Omental fat pad (tissue), 4 donors: ENCODE measurements around the gene KRTAP5-4. TPM values are rescaled to one million over a fixed set of nuclear protein-coding genes. Genes with fewer than 3 reads are reported as not detected.

Experiments used
- ATAC-seq: fragments of 150-250 bp; one replicate; pipeline ENCODE4 v1.9.1; 2016; ENCODE audit warnings: mild to moderate bottlenecking, moderate library complexity; ENCODE audit not compliant: low FRiP score
- DNase-seq: peaks from one replicate; pipeline ENCODE4 v3.0.0-alpha.2; 2019; ENCODE audit warnings: low spot score
- total RNA-seq, 4 donors: library from RNA; depleted of rRNA; stranded (reverse); fragments of >200 nt; gene quantifications; one replicate each; pipeline ENCODE4 v1.1.0, GENCODE V29; 2016
- TF ChIP-seq, protein P1 (sequence below), 3 donors: fragments of 450-650 bp; IDR thresholded peaks; one replicate each; pipeline ENCODE4 v1.5.1; 2016 to 2017; ENCODE audit warnings: antibody characterized with exemption in 3 of 3, mild to moderate bottlenecking in 3 of 3, moderate library complexity in 2 of 3

KRTAP5-4 gene
- total RNA-seq, 4 donors from 2014 or later: not detected

DNA sequence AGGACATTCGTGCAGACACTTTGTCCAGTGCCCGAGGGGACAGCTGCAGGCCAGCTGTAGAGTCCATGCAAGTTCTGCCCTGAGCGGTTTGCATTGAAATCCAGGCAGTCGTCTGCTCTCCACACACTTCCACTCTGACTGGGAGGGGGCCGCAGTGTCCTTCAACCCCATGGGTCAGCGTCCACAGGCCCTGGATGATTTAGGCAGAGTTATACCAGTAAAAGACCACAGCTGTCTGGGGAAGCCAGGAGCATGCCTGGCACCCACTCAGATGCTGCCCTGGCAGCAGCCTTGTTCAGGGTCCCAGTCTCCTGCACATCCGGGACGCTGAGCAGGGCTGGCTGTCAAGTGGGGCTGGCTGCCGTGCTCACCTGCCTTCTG is 34.1 kb upstream of the KRTAP5-4 start:
- DNase-seq (no peak), ATAC-seq (no peak)
- TF ChIP-seq, protein P1, sequence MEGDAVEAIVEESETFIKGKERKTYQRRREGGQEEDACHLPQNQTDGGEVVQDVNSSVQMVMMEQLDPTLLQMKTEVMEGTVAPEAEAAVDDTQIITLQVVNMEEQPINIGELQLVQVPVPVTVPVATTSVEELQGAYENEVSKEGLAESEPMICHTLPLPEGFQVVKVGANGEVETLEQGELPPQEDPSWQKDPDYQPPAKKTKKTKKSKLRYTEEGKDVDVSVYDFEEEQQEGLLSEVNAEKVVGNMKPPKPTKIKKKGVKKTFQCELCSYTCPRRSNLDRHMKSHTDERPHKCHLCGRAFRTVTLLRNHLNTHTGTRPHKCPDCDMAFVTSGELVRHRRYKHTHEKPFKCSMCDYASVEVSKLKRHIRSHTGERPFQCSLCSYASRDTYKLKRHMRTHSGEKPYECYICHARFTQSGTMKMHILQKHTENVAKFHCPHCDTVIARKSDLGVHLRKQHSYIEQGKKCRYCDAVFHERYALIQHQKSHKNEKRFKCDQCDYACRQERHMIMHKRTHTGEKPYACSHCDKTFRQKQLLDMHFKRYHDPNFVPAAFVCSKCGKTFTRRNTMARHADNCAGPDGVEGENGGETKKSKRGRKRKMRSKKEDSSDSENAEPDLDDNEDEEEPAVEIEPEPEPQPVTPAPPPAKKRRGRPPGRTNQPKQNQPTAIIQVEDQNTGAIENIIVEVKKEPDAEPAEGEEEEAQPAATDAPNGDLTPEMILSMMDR (IDR thresholded peaks at IDR 0.05): no peak

GRCh38 chr11:1655168-1656060 is 33.5 kb upstream of the KRTAP5-4 start:
- DNase-seq (no peak), ATAC-seq (no peak)
- TF ChIP-seq, protein P1 (IDR thresholded peaks at IDR 0.05): no peak

DNA sequence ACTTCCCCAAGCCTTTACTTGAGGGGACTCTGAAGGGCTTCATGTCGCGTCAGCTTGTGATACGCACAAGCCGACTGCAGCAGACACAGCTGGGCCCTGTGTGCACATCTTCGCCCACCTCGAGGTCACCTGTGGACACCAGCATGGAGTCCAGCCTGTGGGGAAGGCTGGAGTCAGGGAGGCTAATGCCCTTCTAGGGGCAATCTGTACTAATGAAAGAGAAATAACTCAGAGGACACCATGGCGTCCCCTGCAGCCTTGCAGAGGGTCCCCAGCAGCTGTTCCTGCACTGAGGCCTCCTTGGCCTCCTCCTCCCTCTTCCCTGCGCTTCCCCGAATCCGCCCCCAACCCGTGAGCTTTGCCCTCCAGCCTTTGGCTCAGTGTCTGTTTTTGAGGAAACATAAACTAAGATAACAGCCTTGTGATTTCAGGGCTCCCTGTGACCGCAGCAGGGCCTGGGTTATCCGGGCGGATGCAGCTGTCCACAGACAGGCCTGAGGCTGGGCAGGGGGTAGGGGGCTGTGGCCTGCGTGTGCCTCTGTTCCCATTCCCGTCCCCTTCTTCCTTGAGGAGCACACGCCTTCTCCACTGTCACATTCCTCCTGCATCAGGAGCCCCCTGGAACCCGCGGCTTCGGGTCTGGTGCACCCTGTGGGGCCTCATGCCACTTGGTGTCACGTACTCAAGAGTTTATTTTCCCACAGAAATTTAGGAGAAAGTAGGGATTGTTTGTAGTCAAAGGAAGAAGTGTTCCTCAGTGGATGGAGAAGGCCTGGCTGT is 32.6 kb upstream of the KRTAP5-4 start:
- TF ChIP-seq, protein P1 (IDR thresholded peaks at IDR 0.05): no peak
- DNase-seq (no peak), ATAC-seq (no peak)

- no peak for DNase-seq
- TF ChIP-seq, protein P1 (IDR thresholded peaks at IDR 0.05): no peak
- ATAC-seq: no peak
These were observed 31.8 kb upstream of the KRTAP5-4 start for GRCh38 chr11:1653541-1654387.

DNA sequence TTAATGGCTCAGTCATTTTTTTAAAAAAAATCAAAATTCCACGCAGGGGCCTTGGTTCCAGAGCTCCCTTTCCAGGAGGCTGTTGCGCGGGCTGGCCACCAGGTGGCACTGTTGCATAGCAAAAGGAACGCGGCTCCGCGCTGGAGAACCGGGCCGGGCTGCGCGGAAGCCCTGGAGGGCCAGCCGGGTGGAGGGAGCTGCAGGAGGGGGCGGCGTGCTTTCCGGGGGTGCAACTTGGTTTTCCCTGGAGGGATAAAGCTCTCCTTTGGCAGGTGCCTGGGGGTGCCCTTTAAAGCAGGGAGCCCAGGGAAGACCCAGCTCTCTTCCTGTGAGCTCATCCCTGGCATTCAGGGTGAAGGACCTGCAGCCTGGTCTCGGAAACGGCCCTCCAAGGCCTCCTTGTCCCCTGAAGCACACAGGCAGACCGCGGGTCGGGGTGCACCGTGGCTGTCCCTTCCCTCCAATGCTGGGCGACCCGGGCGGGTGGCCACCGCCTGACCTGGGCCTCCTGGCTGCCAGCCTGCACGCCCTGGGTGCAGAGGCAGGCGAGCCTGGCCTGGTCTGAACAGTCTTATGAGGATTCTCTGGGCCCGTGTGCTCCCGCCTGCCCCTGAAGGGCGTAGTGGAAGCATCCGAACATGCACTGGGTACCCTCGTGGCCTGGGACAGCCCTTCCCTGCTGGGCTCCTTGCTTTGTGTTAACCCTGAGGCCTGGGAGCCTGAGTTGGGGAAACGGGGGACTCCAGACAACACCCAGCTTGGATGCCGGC is 31.0 kb upstream of the KRTAP5-4 start:
- TF ChIP-seq, protein P1 (IDR thresholded peaks at IDR 0.05): peak in 2 of 3 donors; percentile 37 to 81
- DNase-seq: peak; percentile 64
- ATAC-seq: peak; percentile 63

- ATAC-seq: no peak
- TF ChIP-seq, protein P1 (IDR thresholded peaks at IDR 0.05): no peak
- no peak for DNase-seq
These were observed 30.5 kb upstream of the KRTAP5-4 start for GRCh38 chr11:1652442-1652770.
